ENCODE measurements around the gene DDIT4. TPM values are rescaled to one million over a fixed set of nuclear protein-coding genes. Genes with fewer than 3 reads are reported as not detected.

The DDIT4 gene
- total and polyA plus RNA-seq, 9 of the 15 experiments (the other 6 are each of a cell fraction or from before 2014, with no cell fraction given), result 8.2 to 675 (median 159) TPM

GRCh38 chr10:72260976-72261783, 12.5 kb upstream of the DDIT4 start (continued):
- TF ChIP-seq, protein P1, sequence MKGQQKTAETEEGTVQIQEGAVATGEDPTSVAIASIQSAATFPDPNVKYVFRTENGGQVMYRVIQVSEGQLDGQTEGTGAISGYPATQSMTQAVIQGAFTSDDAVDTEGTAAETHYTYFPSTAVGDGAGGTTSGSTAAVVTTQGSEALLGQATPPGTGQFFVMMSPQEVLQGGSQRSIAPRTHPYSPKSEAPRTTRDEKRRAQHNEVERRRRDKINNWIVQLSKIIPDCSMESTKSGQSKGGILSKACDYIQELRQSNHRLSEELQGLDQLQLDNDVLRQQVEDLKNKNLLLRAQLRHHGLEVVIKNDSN (CRISPR knock-in tag; IDR thresholded peaks at IDR 0.05), result no peak
- peak; percentile 83 for TF ChIP-seq SMARCE1 (IDR thresholded peaks at IDR 0.05)
- 0 out of 2 replicates have a peak, but pooled peaks have one; percentile 18 for TF ChIP-seq ZBED1 (IDR thresholded peaks at IDR 0.05)
- TF ChIP-seq, protein P2, sequence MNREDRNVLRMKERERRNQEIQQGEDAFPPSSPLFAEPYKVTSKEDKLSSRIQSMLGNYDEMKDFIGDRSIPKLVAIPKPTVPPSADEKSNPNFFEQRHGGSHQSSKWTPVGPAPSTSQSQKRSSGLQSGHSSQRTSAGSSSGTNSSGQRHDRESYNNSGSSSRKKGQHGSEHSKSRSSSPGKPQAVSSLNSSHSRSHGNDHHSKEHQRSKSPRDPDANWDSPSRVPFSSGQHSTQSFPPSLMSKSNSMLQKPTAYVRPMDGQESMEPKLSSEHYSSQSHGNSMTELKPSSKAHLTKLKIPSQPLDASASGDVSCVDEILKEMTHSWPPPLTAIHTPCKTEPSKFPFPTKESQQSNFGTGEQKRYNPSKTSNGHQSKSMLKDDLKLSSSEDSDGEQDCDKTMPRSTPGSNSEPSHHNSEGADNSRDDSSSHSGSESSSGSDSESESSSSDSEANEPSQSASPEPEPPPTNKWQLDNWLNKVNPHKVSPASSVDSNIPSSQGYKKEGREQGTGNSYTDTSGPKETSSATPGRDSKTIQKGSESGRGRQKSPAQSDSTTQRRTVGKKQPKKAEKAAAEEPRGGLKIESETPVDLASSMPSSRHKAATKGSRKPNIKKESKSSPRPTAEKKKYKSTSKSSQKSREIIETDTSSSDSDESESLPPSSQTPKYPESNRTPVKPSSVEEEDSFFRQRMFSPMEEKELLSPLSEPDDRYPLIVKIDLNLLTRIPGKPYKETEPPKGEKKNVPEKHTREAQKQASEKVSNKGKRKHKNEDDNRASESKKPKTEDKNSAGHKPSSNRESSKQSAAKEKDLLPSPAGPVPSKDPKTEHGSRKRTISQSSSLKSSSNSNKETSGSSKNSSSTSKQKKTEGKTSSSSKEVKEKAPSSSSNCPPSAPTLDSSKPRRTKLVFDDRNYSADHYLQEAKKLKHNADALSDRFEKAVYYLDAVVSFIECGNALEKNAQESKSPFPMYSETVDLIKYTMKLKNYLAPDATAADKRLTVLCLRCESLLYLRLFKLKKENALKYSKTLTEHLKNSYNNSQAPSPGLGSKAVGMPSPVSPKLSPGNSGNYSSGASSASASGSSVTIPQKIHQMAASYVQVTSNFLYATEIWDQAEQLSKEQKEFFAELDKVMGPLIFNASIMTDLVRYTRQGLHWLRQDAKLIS (CRISPR knock-in tag; IDR thresholded peaks at IDR 0.05), result peak; percentile 59; the same call in 1 of the 2 replicates
- no peak for TF ChIP-seq HNRNPL (IDR thresholded peaks at IDR 0.05; ENCODE audit: low read depth, low read length)
- peak; percentile 73 for TF ChIP-seq ZNF584 (CRISPR knock-in tag; IDR thresholded peaks at IDR 0.05; ENCODE audit: low read depth)
- no peak for TF ChIP-seq MCM7 (IDR thresholded peaks at IDR 0.05)
- TF ChIP-seq TCFL5 (CRISPR knock-in tag; conservative IDR thresholded peaks at IDR 0.05), result no peak
- 0 out of 4 replicates have a peak, but pooled peaks of 1 of the 2 experiments have one; percentile 25 for TF ChIP-seq KDM4B (IDR thresholded peaks at IDR 0.05; ENCODE audit: borderline replicate concordance in 2 of 2, low read depth in 1 of 2)
- 0 out of 2 replicates have a peak, but pooled peaks have one; percentile 5 for TF ChIP-seq KLF6 (CRISPR knock-in tag; IDR thresholded peaks at IDR 0.05; ENCODE audit: borderline replicate concordance)
- 0 out of 2 replicates have a peak, but pooled peaks have one; percentile 52 for TF ChIP-seq CBX5 (IDR thresholded peaks at IDR 0.05; ENCODE audit: borderline replicate concordance, low read depth)
- TF ChIP-seq SREBF2 (CRISPR knock-in tag; IDR thresholded peaks at IDR 0.05), result peak; percentile 47; the same call in 1 of the 2 replicates
- TF ChIP-seq, protein P3, sequence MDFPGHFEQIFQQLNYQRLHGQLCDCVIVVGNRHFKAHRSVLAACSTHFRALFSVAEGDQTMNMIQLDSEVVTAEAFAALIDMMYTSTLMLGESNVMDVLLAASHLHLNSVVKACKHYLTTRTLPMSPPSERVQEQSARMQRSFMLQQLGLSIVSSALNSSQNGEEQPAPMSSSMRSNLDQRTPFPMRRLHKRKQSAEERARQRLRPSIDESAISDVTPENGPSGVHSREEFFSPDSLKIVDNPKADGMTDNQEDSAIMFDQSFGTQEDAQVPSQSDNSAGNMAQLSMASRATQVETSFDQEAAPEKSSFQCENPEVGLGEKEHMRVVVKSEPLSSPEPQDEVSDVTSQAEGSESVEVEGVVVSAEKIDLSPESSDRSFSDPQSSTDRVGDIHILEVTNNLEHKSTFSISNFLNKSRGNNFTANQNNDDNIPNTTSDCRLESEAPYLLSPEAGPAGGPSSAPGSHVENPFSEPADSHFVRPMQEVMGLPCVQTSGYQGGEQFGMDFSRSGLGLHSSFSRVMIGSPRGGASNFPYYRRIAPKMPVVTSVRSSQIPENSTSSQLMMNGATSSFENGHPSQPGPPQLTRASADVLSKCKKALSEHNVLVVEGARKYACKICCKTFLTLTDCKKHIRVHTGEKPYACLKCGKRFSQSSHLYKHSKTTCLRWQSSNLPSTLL (IDR thresholded peaks at IDR 0.05), result peak; percentile 49; the same call in 1 of the 2 replicates
- TF ChIP-seq ESRRA (IDR thresholded peaks at IDR 0.05; ENCODE audit: borderline replicate concordance, low read depth), result peak; percentile 53
- peak; percentile 74 for TF ChIP-seq RBM39 (optimal IDR thresholded peaks at IDR 0.05; ENCODE audit: low read depth, low read length)
- no peak for TF ChIP-seq ETS2 (tag; IDR thresholded peaks at IDR 0.05; ENCODE audit: borderline replicate concordance, poor library complexity, severe bottlenecking)
- TF ChIP-seq FOXP4 (CRISPR knock-in tag; IDR thresholded peaks at IDR 0.05; ENCODE audit: borderline replicate concordance), result no peak
- TF ChIP-seq ZBTB7A (IDR thresholded peaks at IDR 0.05; ENCODE audit: borderline replicate concordance, control insufficient read depth, low read depth, low read length), result peak; percentile 99
